NB4 (cell line): ENCODE measurements around the gene TUT7.

ENCODE experiments used
- CTCF ChIP-seq: IDR thresholded peaks from one replicate; pipeline ENCODE4 v1.5.1; 2012; ENCODE audit warnings: low read depth, low read length
- MAX ChIP-seq: IDR thresholded peaks from 2 replicates; pipeline ENCODE4 v1.6.1; 2011; ENCODE audit warnings: low read depth, low read length
- POLR2A ChIP-seq: IDR thresholded peaks from 2 replicates; pipeline ENCODE4 v1.6.1; 2011; ENCODE audit warnings: mild to moderate bottlenecking; ENCODE audit not compliant: insufficient read length; ENCODE audit errors: extremely low read depth

GRCh38 chr9:86354818-86355309 lies 654 bp upstream of the TUT7 start:
- no peak for TF ChIP-seq MAX
- no peak for TF ChIP-seq CTCF
- no peak for TF ChIP-seq POLR2A
